ENCODE data around the gene PPFIA2. TPM values are rescaled to one million over a fixed set of nuclear protein-coding genes. Genes with fewer than 3 reads are reported as not detected.

The PPFIA2 gene
- total RNA-seq, 1 experiment from 2014 or later, result not detected

DNA sequence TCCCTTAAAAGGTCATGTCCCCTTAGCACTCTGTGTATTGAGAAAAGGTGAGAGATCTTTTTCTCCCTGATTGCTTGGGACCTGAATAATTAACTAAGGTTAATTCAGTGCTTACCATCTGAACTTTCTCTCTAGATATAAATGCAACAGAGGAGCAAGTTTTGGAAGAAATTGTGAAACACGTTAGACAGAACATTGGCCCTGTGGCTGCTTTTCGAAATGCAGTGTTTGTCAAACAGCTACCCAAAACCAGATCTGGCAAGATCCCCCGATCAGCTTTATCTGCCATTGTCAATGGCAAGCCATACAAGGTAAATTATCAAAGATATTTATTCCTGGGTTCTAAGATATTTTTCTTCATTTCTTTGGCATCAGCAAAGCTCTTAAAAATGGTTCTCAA is 505.8 kb downstream of the PPFIA2 start:
- H3K9me2 ChIP-seq (ENCODE audit: insufficient read depth), result no peaks in the 10 kb centered on the region
- no peak for DNase-seq
- no peaks in the 10 kb centered on the region for H3K79me2 ChIP-seq (ENCODE audit: low read depth)
- H3K4me1 ChIP-seq (replicated peaks; ENCODE audit: insufficient read depth), result no peaks in the 10 kb centered on the region
- H3K9me3 ChIP-seq (ENCODE audit: insufficient read depth, low read depth), result no peaks in the 10 kb centered on the region
- TF ChIP-seq EZH2 (IDR thresholded peaks at IDR 0.05; ENCODE audit: low read depth) (no peak), CTCF (conservative IDR thresholded peaks at IDR 0.05) (no peak)
- H3K27me3 ChIP-seq (ENCODE audit: insufficient read depth, low read depth), result no peaks in the 10 kb centered on the region
- intact Hi-C loops (cut with micrococcal nuclease; ENCODE audit: unreplicated experiment), result loop anchor here (10.0 kb wide), 1 partner anchor 1059 kb away; no protein-coding TSS in a partner anchor
- no peak overlapping the region for H2AFZ ChIP-seq
- no peaks in the 10 kb centered on the region for H3F3A ChIP-seq (ENCODE audit: insufficient read depth, low read depth)
- H3K4me2 ChIP-seq, result no peak overlapping the region
- ChIA-PET CTCF (no interaction called here), POLR2A (ENCODE audit: unreplicated experiment) (no interaction called here)
- H3K36me3 ChIP-seq (ENCODE audit: low read depth), result no peaks in the 10 kb centered on the region
- no peak overlapping the region for H3K4me3 ChIP-seq
- no peak overlapping the region for H3K27ac ChIP-seq
- H4K20me1 ChIP-seq (ENCODE audit: insufficient read depth), result no peaks in the 10 kb centered on the region
- BruUV-seq (replicated peaks), result no TSS peak

- Histone ChIP-seq H3K27ac (no peak overlapping the region), H3K9me3 (ENCODE audit: insufficient read depth, low read depth) (no peaks in the 10 kb centered on the region), H3K27me3 (ENCODE audit: insufficient read depth, low read depth) (no peaks in the 10 kb centered on the region), H3K79me2 (ENCODE audit: low read depth) (no peaks in the 10 kb centered on the region), H4K20me1 (ENCODE audit: insufficient read depth) (no peaks in the 10 kb centered on the region), H3F3A (ENCODE audit: insufficient read depth, low read depth) (no peaks in the 10 kb centered on the region), H3K9me2 (ENCODE audit: insufficient read depth) (no peaks in the 10 kb centered on the region), H3K36me3 (ENCODE audit: low read depth) (no peaks in the 10 kb centered on the region), H3K4me2 (no peak overlapping the region), H3K4me1 (replicated peaks; ENCODE audit: insufficient read depth) (no peaks in the 10 kb centered on the region), H3K4me3 (no peak overlapping the region), H2AFZ (no peak overlapping the region)
- intact Hi-C loops (cut with micrococcal nuclease; ENCODE audit: unreplicated experiment), result loop anchor here (10.0 kb wide), 1 partner anchor 1057 kb away; no protein-coding TSS in a partner anchor
- ChIA-PET CTCF (no interaction called here), POLR2A (ENCODE audit: unreplicated experiment) (no interaction called here)
- TF ChIP-seq CTCF (conservative IDR thresholded peaks at IDR 0.05) (no peak), EZH2 (IDR thresholded peaks at IDR 0.05; ENCODE audit: low read depth) (no peak)
- BruUV-seq (replicated peaks), result no TSS peak
- DNase-seq, result no peak
Measured at GRCh38 chr12:81252228-81252627, 506.9 kb downstream of the PPFIA2 start.

GRCh38 chr12:81249976-81250375 is 509.2 kb downstream of the PPFIA2 start:
- DNase-seq, result no peak
- no peak overlapping the region for H3K4me2 ChIP-seq
- no peak overlapping the region for H2AFZ ChIP-seq
- H4K20me1 ChIP-seq (ENCODE audit: insufficient read depth), result no peaks in the 10 kb centered on the region
- POLR2A ChIA-PET (ENCODE audit: unreplicated experiment), result no interaction called here
- no peak overlapping the region for H3K27ac ChIP-seq
- no peak overlapping the region for H3K4me3 ChIP-seq
- H3K9me2 ChIP-seq (ENCODE audit: insufficient read depth), result no peaks in the 10 kb centered on the region
- no peaks in the 10 kb centered on the region for H3K27me3 ChIP-seq (ENCODE audit: insufficient read depth, low read depth)
- intact Hi-C loops (cut with micrococcal nuclease; ENCODE audit: unreplicated experiment), result loop anchor here (10.0 kb wide), 1 partner anchor 1055 kb away; no protein-coding TSS in a partner anchor
- no peaks in the 10 kb centered on the region for H3K9me3 ChIP-seq (ENCODE audit: insufficient read depth, low read depth)
- no peaks in the 10 kb centered on the region for H3K36me3 ChIP-seq (ENCODE audit: low read depth)
- CTCF ChIA-PET, result no interaction called here
- H3F3A ChIP-seq (ENCODE audit: insufficient read depth, low read depth), result no peaks in the 10 kb centered on the region
- no peaks in the 10 kb centered on the region for H3K79me2 ChIP-seq (ENCODE audit: low read depth)
- no peaks in the 10 kb centered on the region for H3K4me1 ChIP-seq (replicated peaks; ENCODE audit: insufficient read depth)
- TF ChIP-seq CTCF (conservative IDR thresholded peaks at IDR 0.05) (no peak), EZH2 (IDR thresholded peaks at IDR 0.05; ENCODE audit: low read depth) (no peak)
- no TSS peak for BruUV-seq (replicated peaks)

All from PC-9 (cell line).